HG03558 (cell line): ENCODE results near the gene CHSY3.

Experiments
- ATAC-seq: cut with Tn5 transposase; IDR thresholded peaks from one replicate; pipeline ENCODE4 v1.9.1; 2021; ENCODE audit warnings: moderate number of reproducible peaks; ENCODE audit not compliant: unreplicated experiment; ENCODE audit errors: extremely low read depth

Gene CHSY3

DNA sequence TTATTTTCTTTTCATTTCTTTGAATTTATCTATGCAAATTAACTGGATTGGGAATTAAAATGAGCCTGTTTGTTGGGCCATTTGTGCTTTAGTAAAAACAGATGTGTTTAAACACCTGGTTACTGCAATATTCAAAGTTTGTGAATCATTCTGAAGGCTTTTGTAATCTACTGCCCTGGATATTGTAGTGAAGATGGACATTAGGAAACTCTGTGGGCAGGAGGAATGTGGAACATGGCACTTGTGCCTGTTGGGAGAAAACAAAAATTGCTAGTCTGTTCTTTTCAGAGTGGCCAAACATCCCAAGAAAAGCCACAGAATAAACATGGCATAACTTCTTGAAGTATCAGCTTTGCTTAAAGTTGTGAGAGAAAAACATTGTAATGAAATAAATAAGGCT is 40.8 kb downstream of the CHSY3 start:
- ATAC-seq, result no peak

DNA sequence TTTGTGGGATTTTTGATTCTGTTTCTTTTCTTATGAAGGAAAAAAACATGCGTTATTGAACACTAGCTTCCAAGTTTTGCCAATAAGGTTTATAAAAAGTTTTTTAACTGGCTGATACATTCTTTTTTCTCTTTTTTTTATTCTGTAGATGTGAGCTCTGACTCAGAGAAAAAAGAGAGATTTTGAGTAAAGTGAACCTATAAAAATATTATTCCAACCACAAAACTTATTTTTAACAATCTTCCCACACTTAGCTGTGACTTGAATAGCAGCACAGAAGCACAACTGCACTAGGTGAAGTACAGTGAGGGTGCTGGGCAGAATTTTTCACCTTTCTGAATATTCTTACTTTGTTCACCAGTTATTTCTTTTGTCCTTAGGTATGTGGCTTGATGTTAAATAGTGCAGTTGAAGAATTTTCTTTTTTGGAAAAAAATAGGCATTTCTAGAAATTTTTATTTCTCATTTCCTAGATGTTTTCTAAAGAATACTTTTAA is 41.6 kb downstream of the CHSY3 start:
- no peak for ATAC-seq

DNA sequence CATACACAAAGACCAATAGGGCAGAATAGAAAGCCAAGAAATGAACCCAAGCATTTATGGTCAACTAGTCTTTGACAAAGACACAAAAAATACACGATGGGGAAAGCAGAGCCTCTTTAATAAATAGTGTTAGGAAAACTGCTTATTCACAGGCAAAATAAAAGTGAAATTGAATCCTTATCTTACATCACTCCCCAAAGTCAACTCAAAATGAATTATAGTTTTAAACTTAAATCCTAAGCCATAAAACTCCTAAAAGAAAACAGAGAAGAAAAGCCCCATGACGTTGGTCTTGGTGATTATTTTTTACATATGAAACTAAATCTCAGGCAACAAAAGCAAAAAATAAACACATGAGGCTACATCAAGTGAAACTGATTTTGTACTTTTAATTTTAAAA is 46.8 kb downstream of the CHSY3 start:
- ATAC-seq, result no peak

DNA sequence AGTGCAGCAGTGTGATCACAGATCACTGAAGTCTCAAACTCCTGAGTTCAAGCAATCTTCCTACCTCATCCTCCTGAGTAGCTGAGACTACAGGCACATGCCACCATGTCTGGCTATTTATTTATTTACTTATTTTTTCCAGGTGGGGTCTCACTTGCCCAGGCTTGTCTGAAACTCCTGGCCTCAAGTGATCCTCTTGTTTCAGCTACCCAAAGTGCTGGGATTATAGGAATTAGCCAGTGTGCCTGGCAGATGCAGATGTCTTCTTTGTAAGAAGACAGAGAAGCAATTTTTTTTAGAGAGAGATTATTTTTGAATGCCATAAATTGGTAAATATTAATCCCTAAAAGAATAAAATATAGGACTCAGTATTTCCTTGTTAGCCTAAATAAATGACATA is 54.3 kb downstream of the CHSY3 start:
- ATAC-seq, result no peak

DNA sequence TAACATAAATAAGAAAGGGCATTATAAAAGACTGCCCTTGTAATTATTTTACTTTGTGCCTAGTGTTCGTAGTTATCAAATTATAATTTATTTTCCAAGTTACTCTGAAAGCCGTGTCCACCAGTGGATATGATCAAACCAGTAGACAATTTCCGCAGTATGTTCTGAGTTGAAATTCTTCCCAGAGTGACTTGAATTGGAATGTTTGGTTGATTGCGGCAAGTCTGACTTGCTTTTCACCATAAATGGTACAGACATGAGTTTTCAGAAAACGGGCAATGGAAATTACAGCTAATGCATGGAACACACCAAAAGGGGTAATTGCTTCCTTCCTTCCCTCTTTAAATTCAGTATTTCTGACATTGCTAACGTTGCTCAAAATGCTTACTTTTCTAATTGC is 56.6 kb downstream of the CHSY3 start:
- ATAC-seq, result no peak

DNA sequence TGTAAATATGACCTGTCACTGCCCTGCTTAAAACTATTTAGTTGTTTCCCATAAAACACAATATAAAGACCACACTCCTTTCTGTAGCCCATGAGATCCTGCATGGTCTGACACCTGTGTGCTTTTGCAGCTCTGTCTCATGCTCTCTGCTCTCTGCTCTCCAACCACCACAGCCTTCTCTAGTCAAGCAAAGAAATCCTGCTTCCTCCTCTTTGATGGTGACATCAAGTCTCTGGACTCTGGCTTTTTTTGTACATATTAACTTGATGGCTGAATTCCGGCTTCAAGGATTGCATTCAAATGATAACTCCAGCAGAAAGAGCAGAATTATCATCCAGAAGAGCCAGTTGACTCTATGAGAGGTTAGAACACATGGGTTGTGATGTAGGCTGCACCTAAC is 58.2 kb downstream of the CHSY3 start:
- no peak for ATAC-seq

DNA sequence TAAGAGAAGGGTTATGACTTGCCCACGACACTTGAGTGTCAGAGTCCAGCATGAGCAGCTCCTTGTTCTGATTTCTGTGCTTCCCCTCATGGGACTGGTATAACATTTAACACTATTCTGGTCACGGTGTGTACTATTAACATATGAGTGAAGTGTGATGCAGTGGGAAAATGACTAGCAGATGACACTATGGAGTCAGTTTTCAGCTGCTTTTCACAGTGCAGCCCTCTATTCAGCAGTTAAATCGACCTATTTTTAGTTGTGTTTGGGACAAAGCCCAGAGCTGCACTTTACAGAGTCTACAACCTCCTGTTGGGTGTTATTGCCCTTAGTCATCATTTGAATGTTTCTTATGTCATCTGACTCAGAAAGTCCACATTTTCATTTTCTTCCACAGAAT is 59.1 kb downstream of the CHSY3 start:
- ATAC-seq, result no peak

DNA sequence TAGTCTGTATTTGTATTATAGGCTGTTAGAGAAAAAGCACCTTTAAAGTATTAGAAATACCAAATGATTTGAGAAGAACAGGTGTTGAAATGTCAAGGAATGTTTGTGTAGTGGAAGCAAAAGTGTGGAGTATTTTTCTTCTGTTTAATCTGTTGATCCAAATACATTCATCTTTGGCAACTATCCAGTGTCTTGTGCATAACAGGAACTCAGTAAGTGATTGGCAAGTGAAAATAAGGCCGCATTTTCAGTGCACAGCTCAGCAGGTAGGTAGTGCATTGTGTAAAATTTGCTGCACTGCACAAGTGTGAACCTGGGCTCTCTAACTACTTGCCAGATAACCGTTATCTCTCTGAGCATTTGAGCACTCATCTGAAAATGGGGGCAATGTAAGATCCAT is 61.8 kb downstream of the CHSY3 start:
- ATAC-seq, result no peak

DNA sequence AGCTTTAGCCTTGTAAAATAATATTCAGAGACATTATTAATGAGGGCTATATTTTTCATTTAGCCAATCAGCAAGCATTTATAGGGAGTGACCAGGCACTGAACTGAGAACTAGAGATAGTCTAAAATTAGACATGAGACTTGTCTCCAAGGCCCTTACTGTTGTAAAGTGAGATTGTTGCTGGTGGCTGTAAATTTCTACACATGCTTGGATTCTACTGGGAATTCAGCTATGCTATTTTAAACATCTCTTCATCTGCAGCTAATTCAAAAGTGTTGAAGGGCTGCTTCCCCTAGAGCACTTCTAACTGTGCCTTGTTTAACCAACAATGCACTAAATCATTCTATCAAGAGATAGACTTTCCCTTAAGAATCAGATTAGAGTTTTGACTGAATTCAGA is 67.4 kb downstream of the CHSY3 start:
- ATAC-seq, result no peak

DNA sequence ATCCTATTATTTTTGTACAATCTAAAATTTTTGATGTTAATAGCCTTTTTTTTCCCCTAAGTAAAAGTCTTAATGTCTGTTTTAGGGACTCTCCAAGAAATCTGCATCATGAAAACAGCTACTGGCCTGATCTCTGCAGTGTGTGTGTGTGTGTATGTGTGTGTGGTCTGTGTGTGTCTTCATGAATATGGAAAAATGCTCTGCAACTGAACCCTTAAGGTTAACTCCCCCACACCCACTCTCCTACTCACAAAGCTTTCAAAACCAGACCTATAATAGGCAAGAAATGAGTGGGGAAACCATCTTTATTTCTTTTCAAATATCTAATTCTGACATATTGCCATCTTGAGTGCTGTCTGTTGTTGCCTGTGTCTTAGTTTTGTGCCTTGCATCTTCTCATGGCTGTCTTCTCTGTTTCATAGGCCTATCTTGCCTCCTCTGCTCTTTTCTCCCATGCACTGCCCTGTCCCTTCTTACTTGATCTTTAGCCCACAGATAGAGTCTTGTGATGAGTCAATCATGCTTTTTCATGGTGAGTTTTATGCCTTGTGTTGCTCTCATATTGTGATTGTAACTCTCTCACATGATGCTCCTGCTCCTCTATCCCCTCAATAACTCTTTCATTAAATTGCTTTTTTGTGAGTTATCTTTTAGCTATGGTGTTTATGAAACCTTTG is 68.3 kb downstream of the CHSY3 start:
- ATAC-seq, result no peak

DNA sequence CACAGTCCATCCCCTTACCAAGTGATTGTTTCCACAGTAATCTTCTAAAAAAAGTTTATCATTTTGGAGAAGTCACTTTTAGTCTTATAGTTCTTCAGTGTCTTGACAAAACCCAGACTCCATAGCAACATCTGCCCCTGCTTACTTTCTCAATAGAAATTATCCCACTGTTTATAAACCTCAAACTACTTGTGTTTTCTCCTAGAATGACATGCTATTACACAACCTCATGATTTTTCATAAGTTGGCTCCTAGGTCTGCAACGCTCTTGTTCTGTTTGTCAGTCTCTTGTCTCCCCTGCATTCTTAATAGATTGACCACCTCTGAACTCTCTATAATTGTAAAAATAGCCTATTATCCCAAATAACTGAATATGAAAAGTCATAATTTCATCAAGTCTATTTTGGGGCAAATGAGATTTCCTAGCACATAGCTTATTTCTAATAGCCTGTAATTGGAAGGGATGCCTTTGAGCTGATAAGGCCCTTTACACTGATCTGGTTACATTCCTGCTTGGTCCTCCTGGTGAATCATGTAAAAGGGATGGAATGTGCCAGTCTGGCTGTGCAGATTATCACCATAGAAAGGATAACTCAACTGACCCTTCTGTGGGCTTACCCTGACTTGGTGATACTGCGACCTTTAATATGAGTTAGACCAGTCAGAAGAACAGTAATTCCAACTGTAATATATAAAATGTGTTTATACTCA is 69.6 kb downstream of the CHSY3 start:
- no peak for ATAC-seq

DNA sequence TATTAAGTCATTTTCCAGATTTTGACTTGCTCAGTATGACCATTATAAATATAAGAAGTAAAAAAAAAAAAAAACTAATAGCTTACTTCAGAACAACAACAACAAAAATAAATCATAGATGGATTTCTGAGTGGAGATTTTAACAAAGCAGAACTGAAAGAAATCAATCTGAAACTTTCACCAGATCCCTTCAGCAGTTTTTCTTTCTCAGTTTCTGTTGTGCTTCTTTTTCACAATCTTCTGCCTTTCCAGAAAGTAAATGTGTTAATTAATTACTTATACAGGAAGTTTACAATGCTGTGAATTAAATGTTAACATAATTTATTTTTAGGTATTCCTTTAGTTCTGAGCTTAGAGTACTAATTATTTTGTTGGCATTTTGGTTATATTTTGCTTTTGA is 73.5 kb downstream of the CHSY3 start:
- ATAC-seq, result peak; percentile 71

DNA sequence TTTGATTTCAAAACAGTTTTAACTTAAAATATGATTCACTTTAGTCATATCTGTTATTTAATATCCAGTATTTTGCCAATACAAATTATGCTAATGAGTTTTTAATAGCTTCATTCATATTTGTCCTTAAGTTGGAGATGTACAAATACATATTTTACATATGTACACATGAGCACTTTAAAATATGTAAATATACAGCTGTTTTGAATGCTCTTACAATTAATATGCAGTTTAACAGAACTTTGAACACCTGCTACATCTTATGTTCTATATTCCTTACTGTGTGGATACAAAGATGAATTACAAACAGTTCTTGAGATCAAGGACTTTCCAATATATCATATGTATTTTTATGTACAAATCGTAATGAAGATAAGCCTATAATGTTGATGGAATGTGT is 74.0 kb downstream of the CHSY3 start:
- no peak for ATAC-seq

DNA sequence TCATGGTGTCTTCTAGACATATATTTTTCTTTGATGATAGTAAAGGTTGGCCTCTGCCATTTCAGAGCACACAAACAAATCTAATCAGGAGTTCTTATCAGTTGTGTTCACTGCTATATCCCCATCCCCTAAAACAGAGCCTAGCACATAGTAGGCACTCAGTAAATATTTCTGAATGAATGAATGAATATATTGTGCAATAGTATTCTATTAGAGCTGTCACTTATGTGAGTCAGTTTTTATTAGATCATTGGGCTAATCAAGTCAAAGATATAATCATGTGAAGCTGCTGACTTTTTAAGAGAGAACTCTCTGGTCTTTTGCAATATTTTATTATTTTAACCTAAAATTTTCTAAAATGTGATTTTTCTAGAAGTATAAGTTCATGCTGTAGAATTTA is 84.2 kb downstream of the CHSY3 start:
- ATAC-seq, result no peak

DNA sequence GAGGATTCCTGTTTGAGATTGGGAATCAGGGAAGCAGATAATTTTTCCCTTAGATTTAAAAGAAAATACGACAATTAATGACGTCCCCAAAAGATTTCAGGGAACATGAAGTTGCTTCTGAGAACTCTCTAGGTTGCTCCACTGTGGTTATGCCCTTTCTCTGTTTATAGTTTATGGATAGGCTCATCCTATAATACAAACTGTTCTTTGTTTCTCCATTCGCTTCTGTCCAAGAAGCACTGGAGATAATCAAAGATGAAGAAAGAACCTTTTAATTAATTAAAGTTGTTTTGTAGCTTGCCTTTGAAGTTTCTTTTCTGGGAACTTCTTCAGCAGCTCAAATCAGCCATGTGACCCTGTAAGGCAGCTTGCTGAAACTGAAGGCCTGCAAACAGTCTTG is 87.5 kb downstream of the CHSY3 start:
- ATAC-seq, result no peak

DNA sequence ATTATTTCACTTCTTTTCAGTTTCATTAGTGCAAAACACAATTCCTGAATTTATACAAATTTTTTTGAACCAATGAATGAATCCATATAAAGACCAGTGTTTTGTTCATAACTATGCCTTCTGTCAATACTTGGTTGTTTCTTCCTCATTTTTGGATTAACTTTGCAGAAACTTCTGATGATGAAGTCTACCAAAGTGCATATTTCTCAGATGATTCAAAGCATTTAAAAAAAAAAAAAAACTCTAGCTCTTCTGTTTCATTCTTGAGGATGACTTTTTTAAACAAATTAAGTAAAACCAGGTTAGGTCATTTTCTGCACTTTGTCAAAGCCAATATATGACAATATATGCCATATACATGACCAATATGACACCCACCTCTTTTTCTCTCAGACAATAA is 92.6 kb downstream of the CHSY3 start:
- ATAC-seq, result no peak

DNA sequence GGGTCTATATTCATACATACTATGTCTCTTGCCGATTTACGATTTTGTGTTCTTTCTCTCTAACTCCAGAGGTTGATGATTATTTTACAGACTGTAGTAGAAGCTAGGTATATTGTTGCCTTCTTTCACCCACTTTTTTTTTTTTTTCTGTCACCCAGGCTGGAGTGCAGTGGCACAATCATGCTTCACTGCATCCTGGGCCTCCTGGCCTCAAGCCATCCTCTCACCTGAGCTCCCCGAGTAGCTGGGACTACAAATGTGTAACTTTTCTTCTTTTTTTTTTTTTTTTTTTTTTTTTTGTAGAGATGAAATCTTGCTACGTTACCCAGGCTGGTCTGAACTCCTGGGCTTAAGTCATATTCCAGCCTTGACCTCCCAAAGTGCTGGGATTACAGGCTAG is 96.2 kb downstream of the CHSY3 start:
- no peak for ATAC-seq

DNA sequence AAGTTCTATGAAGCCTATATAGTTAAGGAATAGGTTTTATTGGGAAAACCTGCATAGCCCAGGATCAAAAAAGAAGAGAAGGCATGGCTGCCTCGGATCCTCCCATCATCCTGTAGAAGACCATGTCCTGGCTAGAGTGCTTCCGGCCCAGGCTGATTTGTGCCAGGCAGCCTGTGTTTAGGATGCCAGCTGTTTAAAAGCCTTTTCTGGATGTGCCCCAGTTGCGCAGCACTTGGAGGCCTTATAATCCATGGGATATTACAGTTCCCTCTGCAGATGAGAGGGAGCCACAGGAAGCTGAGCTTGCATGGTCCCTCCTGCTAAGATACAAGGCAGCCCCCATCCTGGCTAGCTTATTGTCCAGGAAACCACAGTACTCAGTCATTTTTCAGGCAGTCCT is 97.9 kb downstream of the CHSY3 start:
- ATAC-seq, result no peak

DNA sequence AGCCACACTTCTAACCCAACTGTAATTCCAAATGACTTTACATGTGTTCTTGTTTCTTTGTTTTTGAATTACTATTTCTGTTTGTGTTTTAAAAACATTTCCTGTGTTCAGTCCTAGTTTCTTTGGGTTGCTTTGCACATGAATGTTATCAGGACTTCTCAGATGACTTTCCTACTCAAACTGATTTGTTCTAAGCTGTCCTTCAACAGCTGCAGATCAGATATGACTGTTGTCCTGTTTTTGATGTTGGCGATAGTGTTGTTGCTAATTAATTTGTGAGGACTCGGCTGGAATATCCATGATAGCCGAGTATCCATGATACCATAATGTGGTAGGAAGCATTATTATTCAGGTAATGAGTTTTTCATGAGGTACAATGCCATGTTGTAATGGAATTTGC is 98.6 kb downstream of the CHSY3 start:
- no peak for ATAC-seq

DNA sequence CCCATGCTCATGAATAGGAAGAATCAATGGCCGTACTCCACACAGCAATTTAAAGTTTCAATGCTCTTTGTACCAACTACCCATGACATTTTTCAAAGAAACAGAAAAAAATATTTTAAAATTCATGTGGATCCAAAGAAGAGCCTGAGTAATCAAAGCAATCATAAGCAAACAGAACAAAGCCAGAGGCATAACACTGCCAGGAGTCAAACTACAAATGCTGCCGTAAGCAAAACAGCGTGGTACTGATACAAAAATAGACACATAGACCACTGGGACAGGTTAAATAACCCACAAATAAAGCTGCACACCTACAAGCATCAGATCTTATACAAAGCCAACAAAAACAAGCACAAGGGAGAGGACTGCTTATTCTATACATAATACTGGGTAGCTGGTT is 107.7 kb downstream of the CHSY3 start:
- no peak for ATAC-seq

DNA sequence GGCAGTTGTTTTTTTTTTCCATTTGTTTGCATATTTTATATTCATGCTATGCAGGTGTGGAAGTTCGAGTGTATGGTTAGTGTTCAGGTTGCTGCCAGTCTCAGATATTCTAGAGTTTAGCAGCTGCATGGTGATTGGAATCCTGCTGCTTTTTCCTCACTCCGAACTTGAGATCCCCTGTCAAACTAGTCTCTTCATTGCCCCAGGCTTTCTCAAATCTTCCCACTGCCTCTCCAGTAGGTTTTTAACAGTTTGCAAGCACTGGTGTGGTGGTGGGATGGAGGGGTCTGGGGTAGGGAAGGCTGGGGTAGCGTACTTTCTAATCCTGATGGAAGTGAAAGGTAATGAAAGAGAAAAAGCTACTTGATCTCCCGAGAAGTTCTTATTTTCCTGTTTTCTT is 112.9 kb downstream of the CHSY3 start:
- no peak for ATAC-seq

DNA sequence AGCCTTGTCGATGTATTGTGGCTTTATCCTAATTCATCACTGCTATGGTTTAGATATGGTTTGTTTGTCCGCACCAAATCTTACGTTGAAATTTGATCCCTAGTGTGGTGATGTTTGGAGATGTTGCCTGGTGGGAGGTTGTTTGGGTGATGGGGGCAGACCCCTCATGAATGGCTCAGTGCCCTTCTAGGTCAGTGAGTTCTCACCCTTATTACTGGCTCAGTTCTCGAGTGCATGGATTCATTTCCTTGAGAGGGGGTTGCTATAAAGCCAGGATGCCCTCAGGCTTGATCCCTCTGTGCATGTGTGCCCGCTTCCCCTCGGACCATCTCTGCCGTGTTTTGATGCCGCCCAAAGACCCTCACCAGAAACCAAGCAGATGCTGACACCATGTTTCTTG is 114.4 kb downstream of the CHSY3 start:
- no peak for ATAC-seq
